ENCODE measurements around the gene GBP6. TPM values are rescaled to one million over a fixed set of nuclear protein-coding genes. Genes with fewer than 3 reads are reported as not detected.

Gene GBP6, protein sequence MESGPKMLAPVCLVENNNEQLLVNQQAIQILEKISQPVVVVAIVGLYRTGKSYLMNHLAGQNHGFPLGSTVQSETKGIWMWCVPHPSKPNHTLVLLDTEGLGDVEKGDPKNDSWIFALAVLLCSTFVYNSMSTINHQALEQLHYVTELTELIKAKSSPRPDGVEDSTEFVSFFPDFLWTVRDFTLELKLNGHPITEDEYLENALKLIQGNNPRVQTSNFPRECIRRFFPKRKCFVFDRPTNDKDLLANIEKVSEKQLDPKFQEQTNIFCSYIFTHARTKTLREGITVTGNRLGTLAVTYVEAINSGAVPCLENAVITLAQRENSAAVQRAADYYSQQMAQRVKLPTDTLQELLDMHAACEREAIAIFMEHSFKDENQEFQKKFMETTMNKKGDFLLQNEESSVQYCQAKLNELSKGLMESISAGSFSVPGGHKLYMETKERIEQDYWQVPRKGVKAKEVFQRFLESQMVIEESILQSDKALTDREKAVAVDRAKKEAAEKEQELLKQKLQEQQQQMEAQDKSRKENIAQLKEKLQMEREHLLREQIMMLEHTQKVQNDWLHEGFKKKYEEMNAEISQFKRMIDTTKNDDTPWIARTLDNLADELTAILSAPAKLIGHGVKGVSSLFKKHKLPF
- total RNA-seq = 0.17 TPM in 1 of 2 replicates, not detected in the other

DNA sequence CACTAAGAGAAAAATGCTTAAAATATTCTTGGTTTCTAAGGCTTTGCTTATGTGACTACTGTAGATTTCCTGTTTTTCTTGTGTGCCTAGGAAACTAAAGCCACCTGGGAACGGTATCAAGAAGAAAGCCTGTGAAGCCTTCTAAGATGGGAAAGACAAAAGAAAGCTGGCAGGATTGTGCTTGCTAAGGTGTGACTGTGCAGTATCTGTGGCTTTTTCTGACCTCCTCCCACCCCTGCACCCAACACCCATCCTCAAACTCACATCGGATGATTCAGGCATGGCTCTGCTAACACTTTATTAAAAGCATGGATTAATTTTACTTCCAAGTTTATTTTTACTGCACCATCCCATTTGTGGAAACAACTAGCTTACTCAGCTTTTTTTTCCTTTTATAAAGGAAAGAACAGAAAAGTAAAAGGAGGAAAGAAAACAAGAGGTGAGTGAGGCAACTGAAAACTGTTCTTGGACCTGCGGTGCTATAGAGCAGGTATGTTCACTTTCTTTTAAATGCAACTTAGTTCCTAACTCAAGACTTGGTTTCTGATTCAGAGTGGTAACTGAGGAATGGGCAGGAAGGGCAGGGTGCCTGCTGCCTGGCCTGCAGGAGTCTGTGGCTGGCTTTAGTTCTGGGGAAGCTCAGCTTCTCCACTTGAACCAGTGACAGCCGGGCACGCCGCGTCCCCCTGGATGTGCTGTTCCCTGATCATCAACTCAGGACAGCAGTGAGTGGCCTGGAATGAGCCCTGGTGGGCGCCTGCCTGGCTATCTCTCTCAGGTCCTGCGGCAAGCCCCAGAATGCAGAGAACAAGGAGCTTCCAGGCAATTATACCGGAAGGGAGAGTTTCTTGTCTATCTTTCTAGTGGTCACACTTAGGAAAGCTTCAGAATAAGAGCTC is at the start of gene GBP6:
TSS of gene GBP6 (plus strand) at position 422 of the 899 bp plus-strand sequence. CDS start 4,493 bp downstream, outside the sequence.

Other genes with a start within 250 kb of the GBP6 start
- gene GBP2, start 237.9 kb upstream of the GBP6 start, total RNA-seq = 48.1 and 87.7 TPM in 2 replicates
- not detected in 2 replicates for gene GBP7, start 188.1 kb upstream of the GBP6 start, total RNA-seq
- 0.16 and 0.26 TPM in 2 replicates for gene GBP4, start 165.1 kb upstream of the GBP6 start, total RNA-seq
- 0.16 TPM in 1 of 2 replicates, not detected in the other for gene GBP5, start 91.2 kb upstream of the GBP6 start, total RNA-seq
- gene LRRC8B, start 160.8 kb downstream of the GBP6 start, total RNA-seq = 0.16 and 0.17 TPM in 2 replicates